Thoracic aorta (tissue), 2 donors: Measurements from ENCODE around the gene DNM3. TPM values are rescaled to one million over a fixed set of nuclear protein-coding genes. Genes with fewer than 3 reads are reported as not detected.

ENCODE experiments used
- ATAC-seq: fragments of 150-250 bp; one replicate; pipeline ENCODE4 v1.8.0; 2017; ENCODE audit warnings: low read depth; ENCODE audit not compliant: insufficient number of reproducible peaks, low FRiP score
- DNase-seq: peaks from one replicate; pipeline ENCODE4 v3.0.0-alpha.2; 2020; ENCODE audit warnings: low spot score
- H3K27ac ChIP-seq, 2 donors: fragments of 200-600 bp; sonication (generic); 1 replicate in 1 of 2; 2 replicates in 1 of 2; pipeline ENCODE4 v1.5.1; 2016; ENCODE audit warnings: mild to moderate bottlenecking in 2 of 2, moderate library complexity in 2 of 2
- H3K27me3 ChIP-seq: fragments of 200-600 bp; sonication (generic); replicated peaks from 2 replicates; pipeline ENCODE4 v1.6.0; 2016; ENCODE audit warnings: mild to moderate bottlenecking; ENCODE audit not compliant: insufficient read depth
- H3K36me3 ChIP-seq: fragments of 200-600 bp; sonication (generic); one replicate; pipeline ENCODE4 v1.5.1; 2016
- H3K4me1 ChIP-seq, 2 donors: fragments of 200-600 bp; sonication (generic); 1 replicate in 1 of 2; 2 replicates in 1 of 2; pipeline versions ENCODE4 v1.5.1 to v1.6.0; 2016; ENCODE audit warnings: low read depth in 2 of 2, mild to moderate bottlenecking in 1 of 2; ENCODE audit not compliant: control insufficient read depth in 1 of 2
- H3K4me3 ChIP-seq: fragments of 200-600 bp; sonication (generic); 2 replicates; pipeline ENCODE4 v1.5.1; 2016; ENCODE audit warnings: mild to moderate bottlenecking
- H3K9me3 ChIP-seq: fragments of 200-600 bp; sonication (generic); 2 replicates; pipeline ENCODE4 v1.5.1; 2016
- CTCF ChIP-seq: fragments of 200-600 bp; sonication (generic); IDR thresholded peaks from one replicate; pipeline ENCODE4 v1.5.1; 2019; ENCODE audit warnings: antibody characterized with exemption
- total RNA-seq, 2 donors: library from RNA; depleted of rRNA; stranded (reverse); fragments of >200 nt; gene quantifications; one replicate each; pipeline versions ENCODE4 v1.1.0 to v1.2.3, GENCODE V29; 2016

DNM3 gene
- total RNA-seq, 2 donors from 2014 or later = 5.8 to 7.5 TPM

GRCh38 chr1:171801487-171801891 lies 39.8 kb upstream of the DNM3 start:
- H3K9me3 ChIP-seq = no peaks in the 10 kb centered on the region
- H3K27ac ChIP-seq = no peak overlapping the region
- H3K36me3 ChIP-seq = peaks cover 3% of the 10 kb centered on the region
- ATAC-seq = peak; percentile 48
- H3K27me3 ChIP-seq = no peaks in the 10 kb centered on the region
- no peak for DNase-seq
- peak; percentile 78 for TF ChIP-seq CTCF
- H3K4me3 ChIP-seq = no peak overlapping the region
- H3K4me1 ChIP-seq = peaks cover 0 to 1% of the 10 kb centered on the region in 2 donors

- H3K27ac ChIP-seq = no peak overlapping the region
- TF ChIP-seq CTCF = no peak
These were observed 39.1 kb upstream of the DNM3 start for GRCh38 chr1:171802207-171802606.

GRCh38 chr1:171803045-171803444 lies 38.3 kb upstream of the DNM3 start:
- peaks cover 0 to 4% of the 10 kb centered on the region in 2 donors for H3K4me1 ChIP-seq
- no peaks in the 10 kb centered on the region for H3K9me3 ChIP-seq
- no peaks in the 10 kb centered on the region for H3K27me3 ChIP-seq
- H3K4me3 ChIP-seq = no peak overlapping the region
- no peak overlapping the region for H3K27ac ChIP-seq
- ATAC-seq (no peak), DNase-seq (no peak)
- no peaks in the 10 kb centered on the region for H3K36me3 ChIP-seq
- no peak for TF ChIP-seq CTCF

More at GRCh38 chr1:171802207-171802606, 39.1 kb upstream of the DNM3 start:
- Histone ChIP-seq H3K27me3 (no peaks in the 10 kb centered on the region), H3K4me3 (no peak overlapping the region), H3K4me1 (peaks cover 0 to 4% of the 10 kb centered on the region in 2 donors), H3K36me3 (no peaks in the 10 kb centered on the region), H3K9me3 (no peaks in the 10 kb centered on the region)
- ATAC-seq (no peak), DNase-seq (no peak)

- TF ChIP-seq CTCF = no peak
- H3K4me1 ChIP-seq = peaks cover 0 to 4% of the 10 kb centered on the region in 2 donors
- no peak overlapping the region for H3K27ac ChIP-seq
- H3K27me3 ChIP-seq = no peaks in the 10 kb centered on the region
- H3K36me3 ChIP-seq = no peaks in the 10 kb centered on the region
- ATAC-seq (no peak), DNase-seq (no peak)
- no peak overlapping the region for H3K4me3 ChIP-seq
- no peaks in the 10 kb centered on the region for H3K9me3 ChIP-seq
These were observed 37.8 kb upstream of the DNM3 start for GRCh38 chr1:171803461-171804022.

- Histone ChIP-seq H3K27ac (peak overlapping the region in 1 of 2 donors; percentile 12), H3K27me3 (no peaks in the 10 kb centered on the region), H3K36me3 (no peaks in the 10 kb centered on the region), H3K9me3 (no peaks in the 10 kb centered on the region), H3K4me1 (peaks cover 0 to 4% of the 10 kb centered on the region in 2 donors), H3K4me3 (peak overlapping the region; percentile 59)
- TF ChIP-seq CTCF = no peak
- no peak for DNase-seq
- ATAC-seq = no peak
These were observed 35.7 kb upstream of the DNM3 start for GRCh38 chr1:171805395-171806115.
